Measurements from ENCODE around the gene DNAJB2.
A peak's percentile ranks its signal among the peaks of the same experiment; 100 is the strongest.
"Not testable (repeated sequence)": the region's sequence is repeated elsewhere in the genome, so short reads cannot be mapped to it uniquely, and the experiment has no call there.

DNAJB2 gene

GRCh38 chr2:219279151-219279915 lies at the start of gene DNAJB2:
DNAJB2 (plus strand) TSS chr2:219279366; CDS start chr2:219279834, 468 bp downstream.
- peak; percentile 99 for DNase-seq

GRCh38 chr2:219230059-219230540 lies 49.1 kb upstream of the DNAJB2 start:
- peak; percentile 4 for DNase-seq

- no peak for DNase-seq
These were observed 44.8 kb upstream of the DNAJB2 start for GRCh38 chr2:219234331-219234730.

- no peak for DNase-seq
These were observed 35.8 kb upstream of the DNAJB2 start for GRCh38 chr2:219243291-219243761.

GRCh38 chr2:219244789-219245147 lies 34.4 kb upstream of the DNAJB2 start:
- DNase-seq, result no peak

- peak; percentile 78 for DNase-seq
These were observed 33.8 kb upstream of the DNAJB2 start, which contains the start of the genes GLB1L and STK16 for GRCh38 chr2:219245148-219245898. GLB1L (minus strand) TSS chr2:219245444; CDS start chr2:219243573, 1,871 bp downstream. STK16 (plus strand) TSS chr2:219245479; CDS start chr2:219246000, 521 bp downstream.

- no peak for DNase-seq
These were observed 33.3 kb upstream of the DNAJB2 start for GRCh38 chr2:219245899-219246230.

GRCh38 chr2:219246559-219246958 lies 32.6 kb upstream of the DNAJB2 start:
- no peak for DNase-seq

- DNase-seq, result no peak
These were observed 31.2 kb upstream of the DNAJB2 start for GRCh38 chr2:219247678-219248642.

GRCh38 chr2:219248845-219249202 lies 30.3 kb upstream of the DNAJB2 start:
- DNase-seq, result no peak

GRCh38 chr2:219249203-219249980 lies 29.8 kb upstream of the DNAJB2 start:
- DNase-seq, result peak; percentile 91

- no peak for DNase-seq
These were observed 29.0 kb upstream of the DNAJB2 start for GRCh38 chr2:219250049-219250781.

GRCh38 chr2:219251656-219252055 lies 27.5 kb upstream of the DNAJB2 start:
- DNase-seq, result no peak

- DNase-seq, result no peak
These were observed 27.1 kb upstream of the DNAJB2 start for GRCh38 chr2:219252084-219252483.

- no peak for DNase-seq
These were observed 26.6 kb upstream of the DNAJB2 start for GRCh38 chr2:219252570-219252899.

- peak; percentile 53 for DNase-seq
These were observed 26.0 kb upstream of the DNAJB2 start, which contains the start of gene TUBA4B for GRCh38 chr2:219252900-219253752. TUBA4B (plus strand) TSS chr2:219253243; CDS start chr2:219253408, 165 bp downstream.

GRCh38 chr2:219253753-219254589 lies 25.2 kb upstream of the DNAJB2 start, which contains the start of gene TUBA4A:
TUBA4A (minus strand) TSS chr2:219253918; CDS start chr2:219253858, 60 bp downstream.
- DNase-seq, result peak; percentile 84

- no peak for DNase-seq
These were observed 24.5 kb upstream of the DNAJB2 start for GRCh38 chr2:219254590-219255201.

- not testable (repeated sequence) for DNase-seq
These were observed 20.2 kb upstream of the DNAJB2 start for GRCh38 chr2:219258942-219259341.

Measured in NCI-H2171 (cell line).